ENCODE results near the gene POPDC3.
"Not testable (repeated sequence)": the region's sequence is repeated elsewhere in the genome, so short reads cannot be mapped to it uniquely, and the experiment has no call there.

The POPDC3 gene, protein sequence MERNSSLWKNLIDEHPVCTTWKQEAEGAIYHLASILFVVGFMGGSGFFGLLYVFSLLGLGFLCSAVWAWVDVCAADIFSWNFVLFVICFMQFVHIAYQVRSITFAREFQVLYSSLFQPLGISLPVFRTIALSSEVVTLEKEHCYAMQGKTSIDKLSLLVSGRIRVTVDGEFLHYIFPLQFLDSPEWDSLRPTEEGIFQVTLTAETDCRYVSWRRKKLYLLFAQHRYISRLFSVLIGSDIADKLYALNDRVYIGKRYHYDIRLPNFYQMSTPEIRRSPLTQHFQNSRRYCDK

DNA sequence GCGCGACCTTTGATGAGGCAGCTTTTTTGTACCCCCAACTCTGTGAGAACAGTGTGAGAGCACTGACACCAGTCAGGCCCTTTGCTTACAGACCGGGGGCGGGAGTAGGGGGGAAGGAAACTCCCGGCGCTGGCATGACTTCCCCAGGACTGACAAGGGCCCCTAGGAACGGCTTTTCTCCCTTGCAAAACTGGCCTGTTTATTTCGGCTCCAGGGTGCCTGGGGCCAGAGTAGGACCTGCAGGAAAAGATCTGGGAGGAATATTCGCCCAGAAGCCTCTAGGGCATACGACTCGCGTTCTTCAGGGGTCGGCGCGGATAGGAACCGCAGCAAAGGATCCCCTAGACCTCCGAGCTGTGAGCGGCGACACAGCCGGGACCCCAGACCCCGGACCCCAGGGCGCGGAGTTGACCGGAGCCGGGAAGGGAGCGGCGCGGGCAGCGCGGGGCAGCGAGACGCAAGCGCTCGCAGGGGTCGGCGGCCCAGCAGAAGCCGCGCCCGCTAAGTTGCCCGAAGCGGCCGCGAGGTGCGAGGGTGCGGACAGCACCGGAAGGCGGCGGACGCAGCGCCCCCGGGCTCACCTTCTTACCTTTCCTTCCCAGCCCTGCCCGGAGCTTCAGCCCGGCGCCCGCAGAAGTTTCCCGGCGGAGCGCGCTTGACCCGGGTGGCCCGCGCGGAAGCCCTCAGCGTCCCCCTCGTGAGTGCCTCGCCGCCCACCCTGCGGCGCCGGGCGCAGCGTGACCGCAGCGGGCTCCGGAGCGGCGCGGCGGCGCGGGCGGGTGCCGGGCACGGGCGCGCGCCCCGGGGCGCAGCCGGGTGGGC lies at the start of gene POPDC3:
Gene POPDC3 (minus strand): TSS at position 771 of the 822 bp plus-strand sequence. CDS start 18,105 bp downstream, outside the sequence.
- no peak for DNase-seq

DNA sequence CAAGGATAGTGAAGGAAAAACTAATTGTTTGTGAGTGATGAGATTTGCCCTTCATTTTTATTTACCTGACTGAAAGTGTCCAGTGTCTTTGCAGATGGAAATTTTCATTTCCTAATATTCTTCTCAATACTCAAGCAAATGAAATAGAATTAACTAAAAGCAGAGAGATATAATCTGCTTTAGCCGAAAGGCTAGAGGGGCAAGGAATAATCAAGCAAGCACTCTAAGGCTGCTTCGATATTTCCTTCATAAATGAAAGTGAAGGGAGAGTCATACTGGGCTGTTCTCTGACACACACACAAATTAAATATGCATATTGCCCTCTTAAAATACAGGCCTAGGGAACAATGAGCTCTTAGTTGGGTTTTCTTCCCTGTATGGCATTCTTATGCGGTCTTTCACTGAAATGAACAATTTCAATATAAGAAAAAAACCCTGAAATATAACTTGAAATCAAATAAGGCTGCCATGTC lies 47.5 kb upstream of the POPDC3 start:
- DNase-seq: no peak

DNA sequence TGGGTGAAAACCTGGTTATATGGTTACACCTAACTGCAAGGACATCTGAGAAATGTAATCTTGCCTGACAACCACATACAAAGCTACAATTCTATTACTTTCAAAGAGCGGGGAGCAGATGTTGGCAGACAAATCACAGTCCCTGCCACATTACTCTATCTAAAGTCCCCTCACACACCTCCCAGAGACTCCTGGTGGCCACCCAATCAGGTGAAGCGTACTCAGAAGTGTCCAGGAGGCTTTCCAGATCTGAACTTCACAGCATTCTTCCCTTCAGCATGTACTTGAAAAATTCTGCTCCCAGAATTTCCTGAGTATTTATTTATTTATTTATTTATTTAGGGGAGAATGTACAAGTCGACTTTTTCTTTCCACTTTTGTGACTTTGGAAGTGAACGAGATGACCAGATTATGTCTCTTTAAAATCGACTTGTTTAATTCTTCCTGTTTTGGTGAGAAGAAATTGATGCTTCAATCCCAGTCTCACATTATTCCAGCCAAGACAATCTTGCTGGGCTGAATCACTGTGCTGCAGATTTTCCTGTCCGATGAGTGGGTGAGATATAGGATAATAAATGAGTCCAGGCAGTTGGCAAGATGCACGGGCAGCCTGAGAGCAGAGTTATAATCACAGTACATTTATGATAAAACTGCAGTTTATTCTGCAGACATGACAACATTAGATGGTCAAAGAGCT lies 46.9 kb upstream of the POPDC3 start:
- no peak for DNase-seq

DNA sequence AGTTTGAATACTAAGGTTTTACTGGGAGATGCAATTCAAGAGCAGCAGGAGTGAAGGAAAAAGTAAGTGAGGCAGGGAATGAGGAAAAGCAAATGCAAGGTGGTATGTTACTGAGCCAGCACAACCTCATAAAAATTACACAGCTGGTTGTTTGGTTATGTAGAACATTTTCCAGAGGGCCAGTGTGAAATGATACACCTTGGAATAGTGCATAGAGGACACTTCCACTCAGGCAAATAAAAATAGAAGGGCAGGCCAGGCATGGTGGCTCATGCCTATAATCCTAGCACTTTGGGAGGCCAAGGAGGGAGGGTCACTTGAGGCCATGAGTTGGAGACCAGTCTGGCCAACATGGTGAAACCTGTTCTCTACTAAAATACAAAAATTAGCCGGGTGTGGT lies 43.4 kb upstream of the POPDC3 start:
- DNase-seq: no peak

DNA sequence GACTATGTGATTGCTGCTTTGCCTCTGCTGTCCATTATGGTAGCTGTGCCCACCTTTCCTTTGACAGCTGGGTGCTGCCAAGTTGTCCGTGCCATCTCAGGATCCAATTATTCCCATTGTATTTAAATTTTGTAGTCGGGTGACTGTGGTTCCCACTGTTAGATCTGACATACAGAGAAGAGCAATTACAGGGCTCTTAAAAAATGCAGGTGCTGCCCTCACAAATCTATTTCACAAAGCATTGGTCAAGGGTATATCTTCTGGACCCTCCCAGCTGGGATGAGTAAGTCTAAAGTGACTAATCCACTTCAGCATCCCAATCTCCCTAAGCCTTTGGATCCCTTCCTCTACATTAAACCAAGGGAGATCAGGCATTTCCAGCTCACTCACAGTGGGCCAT lies 41.4 kb upstream of the POPDC3 start:
- not testable (repeated sequence) for DNase-seq

DNA sequence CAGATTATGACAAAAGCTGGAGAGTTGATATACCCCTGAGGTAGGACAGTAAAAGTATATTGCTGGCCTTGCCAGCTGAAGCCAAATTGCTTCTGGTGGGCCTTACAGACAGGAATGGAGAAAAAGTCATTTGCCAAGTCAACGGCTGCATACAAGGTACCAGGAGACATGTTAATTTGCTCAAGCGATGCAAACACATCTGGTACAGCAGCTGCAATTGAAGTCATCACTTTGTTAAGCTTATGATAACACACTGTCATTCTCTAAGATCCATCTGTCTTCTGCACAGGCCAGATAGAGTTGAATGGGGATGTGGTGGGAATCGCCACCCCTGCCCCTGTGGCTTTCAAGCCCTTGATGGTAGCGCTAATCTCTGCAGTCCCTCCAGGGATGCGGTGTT lies 40.4 kb upstream of the POPDC3 start:
- no peak for DNase-seq

DNA sequence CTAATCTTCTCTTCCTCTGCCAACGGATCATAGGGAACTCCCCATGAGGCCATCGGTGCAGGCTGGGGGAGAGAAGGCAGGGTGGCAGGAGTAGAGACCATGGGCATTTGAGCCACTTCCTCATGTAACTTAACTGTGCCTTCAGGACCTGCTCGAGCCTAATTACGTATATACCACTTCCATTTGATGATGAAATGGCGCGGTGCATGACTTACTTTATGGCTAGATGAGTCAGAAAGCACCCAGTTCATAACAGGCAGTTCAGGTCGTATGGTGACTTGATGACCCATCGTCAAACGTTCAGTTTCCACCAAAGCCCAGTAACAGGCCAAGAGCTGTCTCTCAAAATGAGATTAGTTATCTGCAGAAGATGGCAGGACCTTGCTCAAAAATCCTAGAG lies 39.4 kb upstream of the POPDC3 start:
- not testable (repeated sequence) for DNase-seq

DNA sequence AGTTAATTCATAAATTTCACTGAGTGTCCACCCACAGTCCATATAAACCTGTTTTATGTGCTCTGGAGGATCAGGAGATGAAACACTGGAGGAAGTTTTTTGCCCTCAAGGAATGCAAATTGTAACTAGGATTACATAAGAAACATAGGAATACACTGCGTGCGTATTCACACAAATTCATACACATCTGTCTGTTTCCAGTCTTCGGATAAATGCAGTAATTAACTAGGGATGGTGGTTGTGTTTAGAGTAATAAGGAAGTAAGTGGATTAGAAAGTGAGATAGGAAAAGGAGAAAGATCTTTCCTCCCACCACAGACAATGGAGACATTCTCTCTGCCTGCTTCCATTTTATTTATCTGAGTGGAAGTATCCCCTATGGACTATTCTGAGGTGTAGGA lies 35.7 kb upstream of the POPDC3 start:
- DNase-seq: no peak

DNA sequence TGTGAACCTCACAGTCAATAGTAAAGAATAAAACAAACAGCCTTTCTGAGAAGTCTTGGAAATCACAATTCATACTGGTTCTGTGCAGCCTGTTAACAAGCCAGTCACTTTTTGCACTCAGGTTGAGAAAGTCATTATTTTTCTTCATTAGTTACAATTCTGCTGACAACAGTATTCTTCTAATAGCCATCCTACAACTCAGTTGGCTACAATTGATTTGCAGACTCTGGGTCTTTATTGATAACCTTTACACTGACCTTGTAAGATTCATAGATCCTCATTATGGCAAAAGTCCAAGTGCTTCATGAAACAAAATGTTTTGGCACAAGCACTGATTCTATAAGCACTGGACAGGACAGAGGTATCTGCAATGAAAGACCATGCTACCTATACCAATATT lies 34.9 kb upstream of the POPDC3 start:
- DNase-seq: no peak

DNA sequence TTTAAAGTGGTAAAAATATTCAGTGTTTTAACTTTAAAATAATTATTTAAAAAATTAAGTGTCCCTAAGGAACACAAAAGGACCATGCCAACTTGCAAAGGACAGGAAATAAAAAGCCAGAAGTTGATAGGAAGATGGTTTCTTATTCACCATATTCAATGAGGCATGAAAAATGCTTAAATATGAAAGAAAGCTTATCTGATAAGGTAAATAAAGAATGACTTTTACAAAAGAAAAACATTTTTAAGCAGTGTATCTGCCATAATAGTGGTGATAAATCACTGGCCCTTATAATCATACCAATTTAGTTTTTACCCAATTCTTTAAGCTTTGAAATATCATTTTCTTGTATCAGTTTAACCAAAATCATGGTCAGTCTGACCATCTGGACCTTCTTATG lies 33.5 kb upstream of the POPDC3 start:
- DNase-seq: no peak

DNA sequence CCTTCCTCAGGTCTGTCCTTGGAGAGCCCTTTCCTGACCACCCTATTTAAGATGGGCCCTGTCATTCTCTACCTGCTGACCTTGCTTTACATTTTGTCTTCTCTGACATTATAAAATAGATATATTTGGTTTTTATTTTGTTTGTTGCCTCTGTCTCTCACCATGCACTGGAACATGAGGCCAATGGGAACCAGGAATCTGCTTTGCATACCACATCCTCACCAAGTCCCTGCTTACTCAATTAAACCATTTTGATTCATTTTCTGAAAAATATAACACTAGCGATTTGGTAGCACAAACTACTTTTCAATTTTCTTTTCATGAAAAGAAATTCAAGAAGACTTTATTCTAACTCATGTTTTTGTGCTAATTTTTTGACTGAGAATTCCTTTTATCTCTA lies 32.8 kb upstream of the POPDC3 start:
- no peak for DNase-seq

DNA sequence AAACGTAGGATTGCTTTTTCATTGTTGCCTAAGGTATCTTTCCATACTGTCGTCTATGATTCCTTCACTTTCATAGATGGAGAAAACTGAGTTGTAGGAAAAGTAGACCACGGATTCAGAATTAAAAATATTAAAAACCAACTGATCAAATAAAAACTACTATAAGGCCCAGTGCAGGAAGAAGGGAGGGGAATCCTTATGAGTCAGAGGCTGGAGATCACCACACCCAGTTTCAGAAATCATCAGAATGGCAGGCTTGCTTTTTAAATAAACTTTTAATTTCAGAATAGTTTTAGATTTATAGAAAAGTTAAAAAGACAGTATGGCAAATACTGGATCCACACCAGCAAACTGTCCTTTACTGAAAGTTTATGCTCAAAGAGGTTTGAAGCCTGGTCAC lies 32.0 kb upstream of the POPDC3 start:
- no peak for DNase-seq

DNA sequence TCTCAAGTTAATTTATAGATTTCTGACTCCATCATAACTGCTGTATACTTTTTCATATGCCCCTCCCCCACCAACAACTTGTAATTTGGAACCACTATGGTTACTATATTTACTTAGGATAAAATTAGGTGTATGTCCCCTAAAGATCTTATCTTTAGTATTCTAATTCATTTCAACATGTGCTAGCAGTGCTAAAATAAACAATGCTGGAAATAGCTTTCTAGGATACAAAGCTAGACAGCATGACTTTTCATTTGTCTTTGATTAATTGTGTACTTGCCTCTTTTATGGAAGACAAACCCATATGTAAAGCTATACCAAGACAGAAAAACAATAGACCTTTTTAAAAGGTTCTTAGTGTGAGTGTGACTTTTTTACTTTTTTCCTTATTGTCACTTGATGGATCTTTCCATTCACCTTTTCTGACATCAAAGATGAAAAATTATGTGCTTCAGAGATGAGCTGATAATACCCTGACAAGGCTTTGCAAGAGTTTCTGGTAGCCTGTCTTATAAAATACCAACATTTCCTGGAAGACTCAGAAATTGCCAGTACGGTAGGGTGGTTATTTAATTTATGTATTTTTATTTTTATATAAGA lies 31.2 kb upstream of the POPDC3 start:
- no peak for DNase-seq

DNA sequence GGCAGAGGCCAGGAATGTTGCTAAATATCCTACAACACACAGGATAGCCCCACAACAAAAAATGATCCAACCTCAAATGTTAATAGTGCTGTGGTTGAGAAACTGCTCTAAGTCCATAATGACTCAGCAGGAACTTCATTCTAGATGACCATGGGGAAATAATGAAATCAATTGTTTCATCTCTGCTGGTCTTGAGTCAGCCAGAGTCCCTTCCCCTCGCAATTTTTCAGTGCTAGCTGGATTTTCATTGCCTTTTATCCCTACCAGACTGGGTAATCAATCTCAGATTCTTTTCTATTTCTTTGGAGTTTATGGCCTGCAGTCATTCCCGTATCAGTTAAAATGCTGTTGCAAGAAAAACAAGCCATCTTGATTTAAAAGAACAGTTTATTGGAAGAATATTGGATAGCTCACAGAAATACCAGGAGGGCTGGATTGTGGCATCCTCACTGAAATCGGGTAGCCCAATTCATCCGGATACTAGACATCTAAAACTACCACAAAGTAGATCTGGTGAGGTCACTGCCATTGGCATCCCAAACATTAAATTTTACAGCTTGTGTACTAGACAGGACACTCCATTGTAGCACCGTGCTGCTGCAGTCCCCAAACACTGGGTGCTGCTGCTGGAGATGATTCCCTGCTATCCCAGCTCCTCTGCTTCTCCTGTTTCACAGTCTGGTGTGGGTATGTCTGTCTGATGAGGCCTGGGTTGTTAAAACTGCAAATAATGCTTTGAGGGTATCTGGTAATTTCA lies 30.3 kb upstream of the POPDC3 start:
- DNase-seq: no peak

DNA sequence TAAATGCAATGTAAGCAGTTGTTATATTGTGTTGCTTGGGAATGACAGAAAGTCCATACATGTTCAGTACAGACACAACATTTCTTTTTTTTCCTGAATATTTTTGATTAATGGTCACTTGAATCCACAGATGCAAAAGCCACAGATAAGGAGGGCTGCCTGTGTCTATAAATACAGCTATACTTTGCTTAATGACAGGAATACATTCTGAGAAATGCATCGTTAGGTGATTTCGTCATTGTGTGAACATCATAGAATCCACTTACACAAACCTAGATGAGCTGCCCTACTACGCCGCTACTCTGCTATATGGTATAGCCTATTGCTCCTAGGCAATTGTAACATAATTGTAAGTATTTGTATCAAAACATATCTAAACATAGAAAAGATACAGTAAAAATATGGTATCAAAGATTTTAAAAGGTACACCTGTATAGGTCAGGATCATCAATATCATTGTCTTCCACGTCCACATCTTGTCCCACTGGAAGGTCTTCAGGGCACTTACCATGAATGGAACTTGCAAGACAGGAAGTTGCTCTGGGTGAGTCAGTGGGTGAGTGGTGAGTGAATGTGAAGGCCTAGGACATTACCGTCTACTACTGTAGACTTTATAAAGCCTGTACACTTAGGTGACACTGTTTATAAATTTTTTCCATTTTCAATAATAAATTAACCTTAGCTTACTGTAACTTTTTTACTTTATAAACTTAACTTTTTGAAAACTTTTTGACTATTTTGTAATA lies 27.9 kb upstream of the POPDC3 start:
- DNase-seq: no peak

DNA sequence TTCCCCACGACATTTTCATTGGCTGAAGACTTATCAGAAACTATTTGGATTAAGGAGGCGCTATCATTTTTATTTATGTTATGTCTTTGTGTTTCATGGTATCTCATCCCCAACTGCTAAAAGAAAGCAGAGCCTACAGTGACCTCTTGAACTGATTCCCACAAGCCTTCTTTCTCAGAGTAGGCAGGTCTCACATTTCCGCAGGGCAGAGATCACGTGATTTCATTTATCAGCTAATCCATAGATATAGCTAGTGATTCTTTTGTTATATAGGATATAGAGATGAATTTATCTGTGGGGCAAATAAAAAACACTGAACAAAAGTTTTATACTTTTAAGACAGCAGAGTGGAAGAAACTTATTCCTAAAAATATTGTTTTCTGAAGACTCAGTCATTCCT lies 25.0 kb upstream of the POPDC3 start:
- DNase-seq: no peak

DNA sequence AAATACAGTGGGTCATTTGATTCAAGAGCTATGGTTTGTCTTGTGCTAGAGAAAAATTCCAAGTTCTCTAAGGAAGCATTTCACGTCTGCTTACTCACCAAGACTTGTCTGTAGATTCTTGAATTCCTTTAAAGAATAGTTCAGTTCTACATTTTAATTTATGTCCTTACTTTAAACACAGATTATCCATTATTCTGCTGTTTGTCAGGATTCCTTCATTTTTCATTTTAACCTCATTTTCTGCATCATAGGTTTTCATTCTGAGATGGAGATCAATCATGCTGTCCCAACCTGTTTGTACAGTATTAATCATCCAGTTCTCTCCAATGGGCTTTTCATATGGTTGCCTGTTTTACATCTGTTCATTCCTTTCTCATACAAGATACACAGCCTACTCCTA lies 24.5 kb upstream of the POPDC3 start:
- no peak for DNase-seq

DNA sequence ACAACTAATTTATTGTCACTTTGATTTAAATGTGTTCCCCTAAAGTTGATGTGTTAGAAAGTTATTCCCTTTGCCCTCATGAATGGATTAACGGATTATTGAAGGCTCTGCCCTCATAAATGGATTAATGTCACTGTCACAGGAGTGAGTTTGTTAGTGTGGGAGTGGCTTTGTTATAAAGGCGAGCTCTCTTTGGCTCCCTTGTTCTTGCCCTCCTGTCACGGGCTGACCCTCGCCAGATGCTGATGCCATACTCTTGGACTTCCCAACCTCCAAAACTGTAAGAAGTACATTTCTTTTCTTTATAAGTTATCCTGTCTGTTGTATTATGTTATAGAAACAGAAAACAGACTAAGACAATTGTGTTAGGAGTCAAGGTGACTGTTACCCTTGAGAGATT lies 22.7 kb upstream of the POPDC3 start:
- no peak for DNase-seq

DNA sequence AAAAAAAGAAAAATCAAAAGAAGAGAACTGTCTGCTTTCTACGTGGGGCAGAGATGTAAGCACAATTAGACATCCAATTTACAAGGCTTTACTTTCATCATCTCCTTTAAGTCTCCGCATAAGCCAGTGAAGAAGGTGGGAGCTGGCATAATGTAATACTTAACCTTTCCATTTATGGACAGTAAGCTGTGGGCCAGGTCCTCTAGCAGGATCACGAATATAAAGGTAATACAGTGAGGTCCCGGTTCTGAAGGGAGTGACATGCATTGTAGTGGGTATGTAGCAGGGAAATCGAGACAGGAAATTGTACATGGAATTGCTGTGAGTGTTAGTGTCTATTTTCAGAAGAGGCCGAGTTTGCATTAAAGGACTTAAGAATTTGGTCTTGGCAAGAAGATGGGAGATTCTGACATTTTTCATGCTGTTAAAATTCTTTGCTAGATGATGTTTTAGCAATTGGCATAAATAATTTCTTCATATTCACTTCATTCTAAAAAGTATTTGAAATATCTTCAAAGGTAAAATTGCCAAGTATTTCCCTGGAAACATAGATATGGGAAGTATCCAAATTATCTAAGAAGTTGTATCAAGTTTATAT lies 20.4 kb upstream of the POPDC3 start:
- no peak for DNase-seq

DNA sequence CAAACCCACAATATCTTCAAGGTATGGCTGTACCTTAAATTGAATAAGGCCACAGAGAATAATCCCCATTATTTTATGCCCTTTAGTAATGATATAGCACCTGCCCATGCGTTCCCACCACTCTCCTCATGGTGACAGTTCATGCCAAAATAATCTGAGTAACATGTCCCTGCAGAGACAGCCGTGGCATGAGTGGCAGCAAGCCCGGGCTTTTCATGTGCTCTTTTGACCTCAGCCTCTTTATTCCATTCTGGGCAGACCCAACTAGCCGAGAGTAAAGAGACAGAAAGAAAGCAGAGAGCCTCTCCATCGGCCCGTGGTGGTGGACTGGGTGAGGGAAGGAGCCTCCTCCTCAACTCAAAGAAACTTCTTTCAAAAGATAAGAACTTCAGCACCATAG lies 19.9 kb upstream of the POPDC3 start:
- no peak for DNase-seq

DNA sequence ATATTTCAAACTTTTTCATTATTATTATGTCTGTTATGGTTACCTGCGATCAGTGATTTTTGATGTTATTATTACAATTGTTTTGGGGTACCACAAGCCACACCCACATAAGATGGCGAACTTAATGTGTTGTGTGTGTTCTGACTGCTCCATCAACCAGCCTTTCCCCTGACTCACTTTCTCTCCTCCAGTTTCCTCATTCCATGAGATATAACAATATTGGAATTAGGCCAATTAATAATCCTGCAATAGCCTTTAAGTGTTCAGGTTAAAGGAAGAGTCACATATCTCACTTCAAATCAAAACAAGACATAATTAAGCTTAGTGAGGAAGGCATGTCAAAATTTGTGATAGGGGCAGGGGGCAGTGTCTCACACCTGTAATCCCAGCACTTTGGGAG lies 16.3 kb upstream of the POPDC3 start:
- no peak for DNase-seq

Measured in CD4-positive, alpha-beta T cell treated with Interleukin-17A for 4 hours (primary cell).